Measurements from ENCODE around the gene FLYWCH1. TPM values are rescaled to one million over a fixed set of nuclear protein-coding genes. Genes with fewer than 3 reads are reported as not detected.
A peak's percentile ranks its signal among the peaks of the same experiment; 100 is the strongest.

FLYWCH1 gene
- total and polyA plus RNA-seq, 10 of the 15 experiments (the other 5 are each of a cell fraction or from before 2014, with no cell fraction given), result 0.47 to 33.8 (median 11.2) TPM

- no peak for TF ChIP-seq ZBTB33 (IDR thresholded peaks at IDR 0.05)
- no peak for TF ChIP-seq PBX3 (IDR thresholded peaks at IDR 0.05; ENCODE audit: insufficient replicate concordance, low read depth, low read length)
- no peak for TF ChIP-seq SRF (IDR thresholded peaks at IDR 0.05; ENCODE audit: low read depth in 2 of 2, low read length in 2 of 2)
- no peak for TF ChIP-seq POLR2AphosphoS2 (IDR thresholded peaks at IDR 0.05; ENCODE audit: low read depth, low read length)
- TF ChIP-seq YBX1 (IDR thresholded peaks at IDR 0.05), result no peak
- peak; percentile 67; the same call in 1 of the 2 replicates for TF ChIP-seq SMARCA5 (IDR thresholded peaks at IDR 0.05)
- TF ChIP-seq CREM (IDR thresholded peaks at IDR 0.05; ENCODE audit: low read depth), result no peak
- TF ChIP-seq CREB1 (IDR thresholded peaks at IDR 0.05; ENCODE audit: low read depth), result no peak
- no peak for TF ChIP-seq SPI1 (IDR thresholded peaks at IDR 0.05; ENCODE audit: borderline replicate concordance, insufficient read depth, low read depth, low read length)
- no peak for TF ChIP-seq E2F4 (IDR thresholded peaks at IDR 0.05; ENCODE audit: low read depth, low read length)
- TF ChIP-seq BRCA1 (IDR thresholded peaks at IDR 0.05; ENCODE audit: low read depth, low read length), result no peak; the same call in 1 of the 2 replicates
- 0 out of 2 replicates have a peak, but pooled peaks have one; percentile 45 for TF ChIP-seq BACH1 (IDR thresholded peaks at IDR 0.05; ENCODE audit: borderline replicate concordance)
- no peak for TF ChIP-seq ATF2 (IDR thresholded peaks at IDR 0.05; ENCODE audit: low read length)
- TF ChIP-seq USF1 (IDR thresholded peaks at IDR 0.05; ENCODE audit: borderline replicate concordance, extremely low read length, insufficient read depth, low read depth, low read length), result no peak
- TF ChIP-seq GABPA (IDR thresholded peaks at IDR 0.05; ENCODE audit: low read depth), result no peak
Observed at GRCh38 chr16:2983706-2984136, 72.0 kb downstream of the FLYWCH1 start (continued).
